Measurements from ENCODE around the gene NDUFV2.

Gene NDUFV2

DNA sequence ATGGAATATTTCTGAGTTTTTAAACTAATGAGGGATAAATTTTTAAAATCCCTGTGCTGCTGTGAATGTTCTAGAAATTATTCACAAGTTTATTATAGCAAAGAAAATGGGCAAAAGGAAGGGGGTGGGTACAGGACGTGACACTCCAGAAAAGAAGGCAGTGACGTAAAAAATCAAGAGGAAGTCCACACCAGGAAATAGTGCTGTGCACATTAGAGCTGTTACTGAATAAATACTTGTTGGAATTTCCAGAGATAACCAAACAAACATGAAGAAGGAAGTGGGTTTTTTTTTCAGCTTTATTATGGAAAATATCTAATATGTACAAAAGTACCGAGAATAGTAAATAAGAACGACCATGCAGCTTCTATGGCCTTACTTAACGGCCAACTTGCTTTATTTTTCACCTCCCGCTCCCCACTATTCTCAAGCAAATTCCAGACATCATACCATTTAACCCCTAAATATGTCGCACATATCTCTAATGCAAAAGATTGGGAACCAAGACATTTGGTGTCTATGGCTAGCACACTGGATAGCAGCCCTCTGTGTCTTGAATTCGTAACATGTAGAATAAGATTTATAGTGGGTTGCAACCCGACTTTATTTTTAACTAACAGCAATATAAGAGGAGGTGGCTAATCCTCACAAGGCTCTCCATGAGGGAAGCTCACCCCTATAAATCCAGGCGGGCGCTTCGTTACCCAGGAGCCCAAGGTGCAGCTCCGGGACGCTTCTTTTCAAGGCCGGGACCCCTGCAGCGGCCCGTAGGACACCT is 580 bp upstream of the NDUFV2 start:
- TF ChIP-seq, protein P1, sequence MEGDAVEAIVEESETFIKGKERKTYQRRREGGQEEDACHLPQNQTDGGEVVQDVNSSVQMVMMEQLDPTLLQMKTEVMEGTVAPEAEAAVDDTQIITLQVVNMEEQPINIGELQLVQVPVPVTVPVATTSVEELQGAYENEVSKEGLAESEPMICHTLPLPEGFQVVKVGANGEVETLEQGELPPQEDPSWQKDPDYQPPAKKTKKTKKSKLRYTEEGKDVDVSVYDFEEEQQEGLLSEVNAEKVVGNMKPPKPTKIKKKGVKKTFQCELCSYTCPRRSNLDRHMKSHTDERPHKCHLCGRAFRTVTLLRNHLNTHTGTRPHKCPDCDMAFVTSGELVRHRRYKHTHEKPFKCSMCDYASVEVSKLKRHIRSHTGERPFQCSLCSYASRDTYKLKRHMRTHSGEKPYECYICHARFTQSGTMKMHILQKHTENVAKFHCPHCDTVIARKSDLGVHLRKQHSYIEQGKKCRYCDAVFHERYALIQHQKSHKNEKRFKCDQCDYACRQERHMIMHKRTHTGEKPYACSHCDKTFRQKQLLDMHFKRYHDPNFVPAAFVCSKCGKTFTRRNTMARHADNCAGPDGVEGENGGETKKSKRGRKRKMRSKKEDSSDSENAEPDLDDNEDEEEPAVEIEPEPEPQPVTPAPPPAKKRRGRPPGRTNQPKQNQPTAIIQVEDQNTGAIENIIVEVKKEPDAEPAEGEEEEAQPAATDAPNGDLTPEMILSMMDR (IDR thresholded peaks at IDR 0.05; ENCODE audit: control insufficient read depth, insufficient read depth, low read depth, low read length, missing control alignments) = no peak
- DNase-seq (ENCODE audit: low read depth) = peak; percentile 23
- peak overlapping the region; percentile 65 for H3K4me3 ChIP-seq (ENCODE audit: control insufficient read depth, low read depth, low read length)

DNA sequence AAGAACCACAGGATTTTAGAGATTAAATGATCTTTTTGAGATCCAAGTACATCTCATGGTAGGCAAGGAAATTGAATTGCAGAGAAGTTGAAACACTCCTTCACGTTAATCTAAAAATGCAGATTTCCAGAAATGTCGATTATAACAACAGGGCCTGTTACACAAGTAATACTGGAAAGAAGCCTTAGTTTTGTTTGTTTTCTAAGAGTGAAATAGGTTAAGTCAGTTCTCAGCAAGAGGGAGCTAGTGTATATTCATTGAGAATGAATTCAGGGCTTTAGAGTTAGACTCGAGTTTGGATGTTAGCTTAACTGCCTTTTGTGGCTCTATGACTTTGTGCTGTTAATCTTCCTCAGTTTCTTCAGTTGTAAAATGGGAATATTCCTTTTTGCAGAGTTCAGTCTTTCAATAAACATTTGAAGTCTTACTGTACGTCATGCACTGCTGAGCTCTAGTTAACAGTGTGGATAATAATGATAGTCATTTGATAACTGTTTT is 926 bp downstream of the NDUFV2 start:
- TF ChIP-seq, protein P1 (IDR thresholded peaks at IDR 0.05; ENCODE audit: control insufficient read depth, insufficient read depth, low read depth, low read length, missing control alignments) = no peak
- H3K4me3 ChIP-seq (ENCODE audit: control insufficient read depth, low read depth, low read length) = peak overlapping the region; percentile 65
- DNase-seq (ENCODE audit: low read depth) = no peak

DNA sequence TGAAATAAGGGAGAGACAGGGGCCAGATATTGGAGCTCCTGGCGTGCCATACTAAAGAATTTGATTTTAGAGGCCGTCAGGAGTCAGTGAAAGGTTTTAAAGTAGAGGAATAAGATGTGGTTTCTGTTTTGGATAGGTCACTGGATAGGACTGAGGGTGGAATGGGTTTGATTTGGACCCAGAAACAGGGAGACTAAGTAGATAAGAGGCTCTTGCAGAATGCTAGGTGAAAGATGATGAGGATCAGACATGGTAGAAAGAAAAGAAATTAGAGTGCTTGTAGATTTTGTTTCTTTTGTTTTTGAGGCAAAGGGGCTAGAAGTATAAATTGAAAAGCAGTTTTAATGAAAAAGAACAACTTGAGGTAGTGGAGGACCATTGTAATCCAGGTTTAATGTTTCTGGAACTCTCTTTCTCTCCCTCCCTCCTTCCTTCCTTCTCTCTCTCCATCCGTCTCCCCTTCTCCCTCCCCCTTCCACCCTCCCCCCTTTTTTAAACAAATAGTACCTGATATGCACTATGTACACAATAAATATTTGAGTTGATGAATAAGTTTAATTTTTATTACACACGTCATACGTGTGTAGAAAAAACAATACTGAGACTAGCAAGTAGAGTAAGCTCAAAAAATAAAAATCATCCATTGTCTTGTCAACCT is 1.9 kb downstream of the NDUFV2 start:
- peak overlapping the region; percentile 65 for H3K4me3 ChIP-seq (ENCODE audit: control insufficient read depth, low read depth, low read length)
- TF ChIP-seq, protein P1 (IDR thresholded peaks at IDR 0.05; ENCODE audit: control insufficient read depth, insufficient read depth, low read depth, low read length, missing control alignments) = no peak
- DNase-seq (ENCODE audit: low read depth) = no peak

DNA sequence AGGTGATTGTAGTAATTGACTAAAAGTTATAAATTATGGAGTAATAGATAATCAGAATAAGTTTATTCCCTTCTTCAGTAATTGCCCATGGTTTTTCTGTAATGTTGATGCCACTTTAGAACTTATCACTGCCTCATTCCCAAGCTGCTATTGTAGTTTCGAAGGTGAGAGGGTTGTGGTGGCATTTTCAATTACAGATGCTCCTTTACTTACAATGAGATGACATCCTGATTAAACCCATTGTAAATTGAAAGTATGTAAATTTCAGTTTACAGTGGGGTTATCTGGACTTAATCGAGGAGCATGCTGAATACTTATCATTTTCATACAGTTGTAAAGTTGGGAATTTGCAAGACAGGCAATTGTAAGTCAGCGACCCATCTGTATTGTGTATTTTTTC is 2.9 kb downstream of the NDUFV2 start:
- H3K4me3 ChIP-seq (ENCODE audit: control insufficient read depth, low read depth, low read length) = no peak overlapping the region
- TF ChIP-seq, protein P1 (IDR thresholded peaks at IDR 0.05; ENCODE audit: control insufficient read depth, insufficient read depth, low read depth, low read length, missing control alignments) = no peak
- no peak for DNase-seq (ENCODE audit: low read depth)

DNA sequence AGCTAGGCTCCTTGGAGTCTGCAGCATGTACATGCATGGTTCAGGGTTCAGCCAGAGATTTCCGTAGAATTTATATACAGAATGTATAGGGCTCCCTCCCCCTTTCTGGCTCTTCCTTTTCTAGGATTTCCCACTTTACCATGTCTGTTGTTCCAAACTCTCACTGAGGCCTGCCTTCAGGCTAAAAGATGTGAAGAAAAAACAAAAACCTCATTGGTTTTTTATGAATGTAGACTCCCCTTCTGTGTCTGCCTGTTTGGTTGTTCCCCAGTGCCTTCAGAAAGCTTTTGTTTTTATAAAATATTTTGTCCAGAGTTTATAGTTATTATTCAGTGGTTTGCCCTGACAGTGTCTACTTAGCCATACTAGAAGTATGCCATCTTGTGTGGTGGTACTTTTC is 3.6 kb downstream of the NDUFV2 start:
- DNase-seq (ENCODE audit: low read depth) = no peak
- H3K4me3 ChIP-seq (ENCODE audit: control insufficient read depth, low read depth, low read length) = no peak overlapping the region
- TF ChIP-seq, protein P1 (IDR thresholded peaks at IDR 0.05; ENCODE audit: control insufficient read depth, insufficient read depth, low read depth, low read length, missing control alignments) = no peak

DNA sequence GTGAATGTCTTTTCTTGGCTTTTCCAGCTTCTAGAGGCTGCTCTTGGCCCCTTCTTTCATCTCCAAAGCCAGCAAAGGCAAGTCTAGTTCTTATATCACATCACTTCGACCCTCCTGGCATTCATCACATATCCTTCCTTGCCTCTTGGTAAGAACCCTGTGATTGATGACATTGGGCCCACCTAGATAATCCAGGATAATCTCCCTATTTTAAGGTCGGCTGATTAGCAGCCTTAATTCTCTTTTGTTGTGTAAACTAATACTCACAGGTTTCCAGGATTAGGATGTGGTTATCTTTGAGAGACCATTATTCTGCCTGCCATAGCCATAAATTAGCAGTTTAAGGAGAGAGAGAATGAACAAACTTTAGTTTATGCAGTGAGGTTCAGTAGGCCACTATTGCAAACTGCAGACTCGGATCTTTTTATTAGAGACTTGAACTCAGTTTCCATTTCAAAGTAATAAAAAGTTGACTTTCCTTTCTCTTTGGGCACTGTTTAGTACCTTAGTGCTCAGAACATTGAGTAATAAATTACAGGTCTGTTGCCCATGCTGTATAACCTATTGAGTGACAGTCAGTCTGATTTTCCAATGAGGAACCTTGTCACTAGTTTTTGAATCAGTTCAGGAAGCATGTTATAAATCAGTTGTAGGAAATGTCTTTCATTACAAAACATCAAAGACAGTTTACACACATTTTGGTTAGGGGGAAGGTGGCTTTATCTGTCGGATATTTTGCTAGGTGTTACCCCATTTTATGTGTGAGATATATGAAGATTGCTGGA is 4.5 kb downstream of the NDUFV2 start:
- no peak overlapping the region for H3K4me3 ChIP-seq (ENCODE audit: control insufficient read depth, low read depth, low read length)
- TF ChIP-seq, protein P1 (IDR thresholded peaks at IDR 0.05; ENCODE audit: control insufficient read depth, insufficient read depth, low read depth, low read length, missing control alignments) = no peak
- no peak for DNase-seq (ENCODE audit: low read depth)

Data from AG09309 (cell line).